Glomerular endothelial cell (primary cell): ENCODE measurements around the gene NTN1. TPM values are rescaled to one million over a fixed set of nuclear protein-coding genes. Genes with fewer than 3 reads are reported as not detected.

Experiments used
- DNase-seq: peaks from one replicate; pipeline ENCODE4 v3.0.0-alpha.2; 2011; ENCODE audit warnings: low read depth, low spot score; ENCODE audit errors: extremely low read depth
- total RNA-seq: library from RNA; depleted of rRNA; stranded (reverse); fragments of >200 nt; gene quantifications from 2 replicates; pipeline ENCODE4 v1.2.3, GENCODE V29; 2015

Gene NTN1
- total RNA-seq, 1 donor from 2014 or later = 0.82 TPM

DNA sequence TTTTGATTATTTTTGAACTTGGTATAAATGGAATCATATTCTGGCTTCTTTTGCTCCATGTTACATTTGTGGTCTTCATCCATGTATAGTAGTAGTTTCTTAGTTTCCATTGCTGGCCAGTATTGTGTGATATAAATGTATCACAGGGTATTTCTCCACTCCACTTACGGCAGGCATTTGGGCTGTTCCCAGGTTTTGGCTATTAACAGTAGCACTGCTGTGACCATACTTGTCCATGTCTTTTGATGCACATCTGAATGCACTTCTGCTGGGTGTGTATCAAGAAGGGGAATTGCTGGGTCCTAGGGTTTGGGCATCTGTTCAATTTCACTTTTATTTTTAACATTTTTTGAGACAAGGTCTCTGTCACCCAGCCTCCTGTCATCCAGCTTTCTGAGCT is 13.9 kb downstream of the NTN1 start:
- no peak for DNase-seq

DNA sequence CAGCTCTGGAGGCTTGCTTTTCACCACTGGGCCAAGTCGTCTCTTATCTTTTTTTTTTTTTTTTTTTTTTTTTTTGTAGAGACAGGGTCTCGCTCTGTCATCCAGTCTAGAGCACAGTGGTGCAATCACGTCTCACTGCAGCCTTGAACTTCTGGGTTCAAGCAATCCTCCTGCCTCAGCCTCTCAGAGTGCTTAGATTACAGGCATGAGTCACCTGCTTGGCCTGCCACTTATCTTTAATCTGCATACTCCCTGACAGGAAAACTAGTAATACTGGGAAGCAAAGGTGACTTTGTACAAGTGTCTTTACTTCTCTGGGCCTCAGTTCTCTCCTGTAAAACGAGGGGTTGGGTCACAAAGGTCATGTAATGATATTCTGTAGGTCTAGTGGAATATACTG is 15.0 kb downstream of the NTN1 start:
- no peak for DNase-seq

DNA sequence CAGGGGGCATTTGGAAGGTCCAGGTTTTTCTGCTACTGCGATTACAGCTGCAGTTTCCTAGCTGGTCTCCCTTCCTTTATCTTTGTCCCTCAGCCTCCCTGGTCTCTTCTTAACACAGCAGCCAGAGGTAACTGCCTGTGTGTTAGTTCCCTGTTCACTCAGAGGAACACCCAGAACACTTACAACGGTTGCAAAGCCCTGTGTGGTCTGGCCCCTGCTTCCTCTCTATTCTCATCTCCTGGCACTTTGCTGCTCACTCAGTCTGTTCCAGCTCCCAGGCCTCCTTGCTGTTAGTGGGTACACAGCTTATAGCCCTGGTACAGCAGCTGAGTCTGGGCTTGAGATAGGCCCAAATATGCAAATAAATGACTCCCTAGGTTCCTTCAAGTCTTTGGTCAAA is 16.4 kb downstream of the NTN1 start:
- no peak for DNase-seq

DNA sequence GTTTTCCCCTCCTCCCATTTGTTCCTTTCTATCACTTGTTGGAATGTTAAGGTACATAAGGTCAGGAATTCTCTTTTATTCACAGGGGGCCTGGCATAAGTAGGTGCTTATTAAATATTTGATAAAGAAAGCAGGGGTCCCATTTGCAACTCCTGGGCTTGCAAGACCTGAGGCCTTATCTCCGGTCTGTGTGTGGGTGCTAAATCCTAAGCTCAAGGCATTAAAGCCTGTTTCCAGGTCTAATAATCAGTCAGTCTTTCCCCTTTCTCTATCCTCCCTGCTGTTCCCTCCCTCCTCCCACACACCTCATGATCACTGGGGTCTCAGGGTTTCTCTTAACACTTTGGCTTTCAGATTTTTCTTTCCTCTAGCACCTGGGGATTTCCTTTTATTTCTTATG is 17.1 kb downstream of the NTN1 start:
- no peak for DNase-seq

DNA sequence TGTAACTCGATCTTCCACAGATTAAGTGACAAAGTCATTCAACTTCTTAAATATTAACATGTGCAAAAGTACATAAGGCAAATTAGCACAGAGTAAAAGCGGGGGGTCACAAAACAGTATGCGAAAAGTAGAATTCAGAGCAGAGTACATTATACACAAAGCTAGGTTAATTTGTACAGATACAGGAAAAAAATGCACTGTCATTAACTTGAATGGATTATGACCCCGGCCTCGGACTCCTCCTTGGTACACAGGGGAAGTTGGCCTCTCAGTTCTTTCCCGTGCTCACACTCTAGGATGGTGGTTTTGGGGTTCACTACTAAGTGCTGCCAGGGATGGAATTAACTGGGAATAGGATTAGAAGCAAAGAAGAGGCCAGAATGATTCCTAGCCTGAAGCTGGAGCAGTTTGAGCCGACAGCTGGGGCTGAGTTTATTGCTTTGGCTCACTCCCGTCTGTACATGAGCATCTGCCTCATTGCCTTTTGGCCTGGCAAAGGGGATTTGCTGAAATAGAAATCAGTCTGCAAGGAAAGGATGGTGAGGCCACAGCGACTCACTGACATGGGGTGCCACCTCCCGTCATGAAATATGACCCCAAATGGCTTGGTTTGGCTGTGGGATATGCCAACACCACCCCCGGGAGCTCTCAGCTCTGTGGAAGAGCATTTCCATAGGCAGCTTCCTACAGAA is 23.6 kb downstream of the NTN1 start:
- DNase-seq = no peak

DNA sequence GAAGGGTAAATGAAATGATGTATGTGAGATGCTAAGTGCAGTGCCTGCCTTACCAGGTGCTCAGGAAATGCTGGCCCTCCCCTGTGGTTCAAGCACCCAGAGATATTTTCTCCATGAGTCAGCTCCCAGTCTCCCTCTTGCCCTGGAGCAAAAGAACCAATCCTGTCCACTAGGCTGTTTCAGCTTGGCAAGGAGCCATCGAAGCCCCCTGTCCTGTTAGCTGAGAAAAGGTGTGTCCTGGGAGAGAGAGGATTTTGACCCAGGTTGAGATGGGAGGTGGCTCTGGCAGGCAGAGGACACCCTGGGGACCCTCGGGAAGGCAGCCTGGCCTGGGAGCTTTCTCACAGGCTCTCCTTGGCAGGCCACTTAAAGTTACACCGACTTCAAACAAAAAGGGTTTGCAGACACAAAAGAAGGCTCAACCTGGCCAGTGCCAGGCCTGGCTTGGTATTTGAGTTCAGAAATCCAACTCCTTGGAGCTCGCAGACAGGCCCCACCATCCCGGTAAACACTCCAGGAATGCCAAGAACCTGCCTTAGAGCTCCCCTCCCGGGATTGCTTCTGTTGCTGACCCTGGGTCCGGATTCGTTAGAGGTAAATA is 29.6 kb downstream of the NTN1 start:
- no peak for DNase-seq

DNA sequence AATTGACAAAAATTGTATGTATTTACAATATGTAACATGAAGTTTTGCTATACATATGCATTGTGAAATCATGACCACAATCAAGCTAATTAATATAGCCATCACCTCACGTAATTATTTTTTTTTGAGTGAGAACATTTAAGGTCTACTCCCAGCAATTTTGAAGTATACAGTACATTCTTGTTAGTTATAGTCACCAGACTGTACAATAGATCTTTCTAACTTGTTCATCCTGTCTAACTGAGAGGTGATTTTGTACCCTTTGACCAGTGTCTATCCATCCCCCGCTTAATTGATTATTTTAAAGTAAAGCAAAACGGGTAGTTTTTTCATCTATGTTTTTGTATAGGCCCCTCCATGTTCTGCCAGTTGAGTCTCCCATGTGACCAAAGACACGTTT is 30.3 kb downstream of the NTN1 start:
- no peak for DNase-seq

DNA sequence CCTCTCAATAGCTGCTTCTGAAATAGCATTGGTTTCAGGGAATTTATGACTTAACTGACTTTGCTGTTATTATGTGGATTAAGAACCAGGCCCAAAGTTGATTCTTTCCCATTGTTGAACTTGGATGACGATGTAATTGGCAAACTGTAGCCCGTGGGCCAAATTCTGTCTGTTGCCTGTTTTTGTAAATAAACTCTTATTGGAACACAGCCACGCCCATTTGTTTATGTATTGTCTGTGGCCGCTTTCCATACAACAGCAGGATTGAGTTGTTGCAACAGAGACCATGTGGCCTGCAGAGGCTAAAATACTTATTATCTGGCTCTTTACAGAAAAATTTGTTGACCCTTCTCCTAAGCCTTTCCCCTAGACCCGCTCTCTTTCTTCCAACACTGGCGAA is 31.6 kb downstream of the NTN1 start:
- DNase-seq = no peak

DNA sequence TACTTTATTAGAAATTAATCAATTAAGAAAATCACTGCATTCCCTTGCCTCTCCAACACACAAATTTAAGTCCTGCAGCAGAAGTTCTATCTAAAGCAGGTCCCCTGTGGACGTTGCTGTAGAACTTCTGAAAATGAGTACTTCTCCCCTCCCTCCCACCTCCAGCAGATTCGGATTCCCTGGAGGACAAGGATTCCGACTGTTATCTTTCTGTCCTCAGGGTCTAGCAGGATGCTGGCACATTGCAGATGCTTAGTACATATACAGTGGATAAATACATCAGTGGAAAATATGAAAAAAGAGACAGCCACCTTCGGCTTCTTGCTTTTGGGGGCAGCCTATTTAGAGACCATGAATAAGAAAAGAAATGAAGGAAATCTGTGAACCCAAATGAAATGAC is 32.1 kb downstream of the NTN1 start:
- DNase-seq = no peak

DNA sequence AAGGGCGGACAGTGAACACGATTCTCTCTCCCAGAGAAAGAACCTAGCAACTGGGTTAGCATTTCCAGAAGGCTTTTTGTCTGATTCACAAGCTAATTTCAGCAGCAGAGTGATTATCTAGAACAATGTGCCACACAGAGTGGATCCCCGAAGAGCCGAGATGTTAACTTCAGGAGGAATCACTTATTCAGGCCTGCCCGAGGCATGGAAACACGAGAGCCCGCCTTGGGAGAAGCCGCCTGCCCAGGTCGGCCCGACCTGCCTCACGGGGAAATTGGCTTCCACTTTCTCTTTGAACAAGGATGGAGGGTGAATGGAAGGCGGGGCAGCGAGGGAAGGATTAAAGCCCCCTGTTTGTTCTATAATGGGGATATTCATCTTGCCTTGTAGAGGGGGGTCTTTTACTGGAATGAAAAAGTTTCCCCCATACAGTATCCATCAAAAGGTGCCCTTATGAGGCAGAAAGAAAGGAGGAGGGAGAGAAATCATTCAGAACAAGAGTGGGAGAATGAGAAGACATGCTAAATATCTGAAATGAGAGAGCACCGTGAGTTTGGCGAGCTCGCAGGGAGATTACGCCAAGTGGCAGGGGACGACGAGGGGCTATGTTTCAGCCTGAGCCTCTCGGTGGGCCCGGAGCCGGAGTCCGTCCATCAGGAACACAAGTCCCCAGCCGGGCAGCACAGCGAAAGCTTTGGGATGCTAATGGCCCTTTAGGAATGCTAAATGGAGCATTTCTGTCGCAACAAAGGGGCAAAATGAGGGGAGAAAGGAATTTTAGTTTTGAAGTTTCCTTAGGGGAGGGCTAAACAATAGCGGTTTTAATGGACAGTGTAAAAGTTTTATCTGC is 33.0 kb downstream of the NTN1 start:
- no peak for DNase-seq

DNA sequence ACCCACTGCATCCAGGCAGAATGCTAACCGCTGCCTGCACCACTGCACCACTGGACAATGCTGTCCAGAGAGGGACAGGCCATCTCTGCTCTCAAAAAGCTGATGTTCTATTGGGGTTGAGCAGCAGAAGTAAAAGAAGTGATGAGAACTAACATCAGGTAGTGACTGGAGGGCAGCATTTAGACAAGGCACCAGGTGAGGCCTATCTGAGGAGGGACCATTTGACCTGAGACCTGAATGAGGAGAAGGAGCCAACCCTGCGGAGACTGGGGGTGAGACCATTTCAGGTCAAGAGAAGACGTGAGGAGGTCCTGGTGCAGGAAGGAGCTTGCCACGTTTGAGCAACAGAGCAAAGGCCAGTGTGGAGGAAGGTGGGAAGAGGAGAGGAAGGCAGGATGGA is 34.0 kb downstream of the NTN1 start:
- no peak for DNase-seq

DNA sequence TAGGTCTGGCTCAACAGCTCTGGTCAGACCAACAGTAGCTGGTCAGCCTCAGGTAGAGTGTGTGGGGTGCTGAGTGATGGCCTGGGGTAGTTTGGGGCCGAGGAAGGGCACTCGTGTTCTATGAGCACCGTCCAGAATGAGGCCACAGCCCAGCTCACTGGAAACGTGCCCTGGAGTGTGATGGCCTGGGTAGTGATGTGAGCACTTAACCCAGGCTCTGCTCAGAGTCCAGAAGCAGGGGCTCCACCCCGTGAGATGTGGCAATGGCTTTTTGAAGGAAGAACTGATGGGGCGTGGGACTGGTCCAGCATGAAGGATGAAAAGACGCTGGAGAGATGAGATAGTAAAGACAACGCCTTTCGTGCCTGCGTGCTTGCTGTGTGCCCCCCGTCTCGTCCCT is 35.3 kb downstream of the NTN1 start:
- DNase-seq = no peak

DNA sequence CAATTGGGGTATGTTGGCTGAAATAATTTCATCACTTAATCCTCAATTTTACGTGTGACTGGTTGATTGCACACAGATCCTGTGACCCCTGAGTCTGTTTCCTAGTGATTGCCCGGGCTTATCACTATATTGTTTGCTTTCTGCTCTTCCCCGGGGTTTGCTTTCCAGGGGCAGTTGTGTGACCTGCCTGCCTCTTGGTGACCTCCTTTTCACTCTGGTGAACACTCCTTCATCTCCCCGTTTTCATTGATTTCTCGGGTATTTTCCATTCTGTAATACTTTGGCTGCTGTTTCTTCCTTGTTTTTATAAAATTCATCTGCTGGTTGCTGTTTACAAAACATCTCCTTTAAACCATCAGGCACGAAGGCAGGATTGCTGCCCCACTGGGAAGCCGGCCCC is 36.0 kb downstream of the NTN1 start:
- DNase-seq = no peak

DNA sequence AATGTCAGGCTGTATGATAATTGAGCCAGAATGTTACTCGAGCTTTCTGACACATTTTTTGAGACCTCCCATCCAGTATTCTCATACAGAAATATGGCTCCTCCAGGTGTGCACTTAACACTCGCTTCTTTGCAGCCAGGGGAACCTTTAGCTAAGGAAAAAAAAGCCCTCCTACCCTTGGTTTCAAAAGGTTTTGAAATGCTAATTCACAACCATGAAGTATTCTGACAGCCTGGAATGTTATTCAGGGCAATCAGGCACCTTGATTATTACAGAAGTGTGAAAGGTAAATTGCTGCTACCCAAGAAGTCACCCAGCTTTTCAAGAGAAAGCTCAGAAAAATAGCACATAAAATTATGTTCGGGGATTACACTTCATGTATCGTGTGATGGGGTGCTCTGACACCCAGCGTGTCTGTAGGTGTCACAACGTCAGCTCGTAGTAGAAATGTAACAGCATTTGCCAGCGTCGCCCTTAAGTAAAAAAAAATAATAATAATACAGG is 41.1 kb downstream of the NTN1 start:
- no peak for DNase-seq

DNA sequence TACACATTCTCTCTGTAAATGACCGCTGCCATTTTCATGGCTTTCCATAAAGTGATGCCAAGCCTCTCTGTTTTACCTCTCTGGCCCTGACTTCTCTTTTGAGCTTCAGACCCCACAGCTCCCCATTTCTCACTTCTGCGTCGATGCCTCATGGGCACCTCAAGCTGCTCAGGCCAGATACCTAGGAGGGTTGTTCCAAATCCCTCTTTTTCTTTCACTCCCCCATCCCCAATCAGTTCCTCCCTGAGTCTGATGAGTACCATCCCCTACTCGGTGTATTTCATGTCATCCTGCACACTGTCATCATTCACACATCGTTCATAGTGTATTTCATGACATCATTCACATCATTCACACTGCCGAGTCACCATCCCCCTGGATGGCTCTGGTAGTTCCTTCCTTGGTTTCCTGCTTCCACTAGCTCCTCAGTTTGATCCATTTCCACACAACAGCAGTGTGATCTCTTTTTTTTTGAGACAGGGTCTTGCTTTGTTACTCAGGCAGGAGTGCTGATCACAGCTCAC is 43.1 kb downstream of the NTN1 start:
- DNase-seq = no peak

DNA sequence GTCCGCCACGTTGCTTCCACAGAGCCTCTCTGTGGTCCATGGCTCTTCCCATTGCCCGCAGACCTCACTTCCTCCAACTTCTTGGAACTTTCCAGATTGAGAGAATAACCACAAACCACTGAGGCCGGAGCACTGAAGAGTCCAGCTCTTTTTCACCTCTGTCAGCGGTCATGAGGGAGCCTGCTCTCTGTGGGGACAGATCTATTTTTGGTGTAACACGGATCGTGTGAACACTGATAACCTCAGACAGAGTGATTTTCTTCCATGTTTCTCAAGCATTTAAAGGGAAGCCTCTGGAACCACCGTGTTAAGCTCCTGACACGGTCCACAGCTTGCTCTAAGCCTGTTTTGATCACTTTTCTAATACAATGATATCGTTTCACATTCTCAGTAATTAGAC is 49.7 kb downstream of the NTN1 start:
- DNase-seq = no peak

DNA sequence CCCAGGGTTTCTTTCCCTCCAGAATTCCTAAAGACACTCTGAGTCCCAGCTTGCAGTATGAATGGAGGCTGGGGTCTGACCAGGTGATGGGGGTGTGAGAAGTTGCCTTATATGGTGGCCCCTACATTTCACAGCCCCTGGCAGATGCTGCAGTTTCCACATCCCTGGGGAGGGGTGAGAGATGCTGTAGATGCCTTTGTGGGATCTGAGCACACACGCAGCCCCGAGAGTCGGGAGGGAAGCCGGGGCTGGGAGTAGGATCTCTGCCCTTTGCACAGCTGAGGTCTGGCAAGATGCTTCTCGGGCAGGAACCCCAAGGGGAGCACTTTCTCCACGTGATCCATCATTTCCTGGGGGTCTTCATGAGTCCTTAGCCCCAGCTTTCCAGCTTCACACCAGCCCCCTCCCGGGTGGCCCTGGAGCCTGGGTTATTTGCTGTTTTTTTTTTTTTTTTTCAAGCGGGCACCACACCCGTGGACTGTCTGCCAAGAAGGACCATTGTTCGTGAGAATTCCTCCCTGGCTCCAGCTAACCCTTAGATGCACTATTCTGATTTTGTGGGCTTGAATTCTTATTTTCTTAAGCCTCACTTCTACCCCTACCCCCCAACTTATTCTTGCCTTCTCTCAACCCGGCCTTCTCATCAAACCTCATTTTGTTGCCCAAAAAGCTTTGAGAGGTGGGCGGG is 50.6 kb downstream of the NTN1 start:
- no peak for DNase-seq

DNA sequence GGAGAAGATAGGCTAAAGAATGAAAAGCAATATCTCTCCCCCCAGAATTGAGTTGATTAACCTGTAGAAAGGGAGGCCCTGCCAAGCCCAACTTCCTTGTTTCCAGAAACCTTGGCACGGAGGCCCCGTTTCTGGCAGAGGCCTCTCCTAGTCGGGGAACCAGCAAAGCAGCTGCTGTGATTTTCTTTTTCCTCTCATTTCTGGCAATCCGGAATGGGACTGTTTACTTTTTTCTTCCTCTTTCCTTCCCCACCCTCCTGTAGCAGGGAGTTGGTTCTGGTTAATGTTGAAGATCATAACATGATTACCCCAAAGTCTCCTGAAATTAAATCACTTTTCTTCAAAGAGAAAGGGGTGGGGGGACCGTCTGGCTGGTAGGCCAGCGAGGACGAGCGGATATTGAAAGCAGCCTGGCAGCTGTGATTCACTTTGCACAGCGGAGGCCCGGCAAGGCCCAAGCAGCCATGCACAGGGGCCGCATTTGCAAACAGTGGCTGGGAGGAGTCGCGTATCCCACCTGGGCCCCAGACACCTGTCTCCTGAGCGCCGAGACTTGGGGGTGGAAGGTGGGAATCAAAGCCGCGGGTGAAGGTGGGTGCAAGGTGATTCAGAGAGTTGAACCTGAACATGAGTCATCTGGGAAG is 51.5 kb downstream of the NTN1 start:
- no peak for DNase-seq

DNA sequence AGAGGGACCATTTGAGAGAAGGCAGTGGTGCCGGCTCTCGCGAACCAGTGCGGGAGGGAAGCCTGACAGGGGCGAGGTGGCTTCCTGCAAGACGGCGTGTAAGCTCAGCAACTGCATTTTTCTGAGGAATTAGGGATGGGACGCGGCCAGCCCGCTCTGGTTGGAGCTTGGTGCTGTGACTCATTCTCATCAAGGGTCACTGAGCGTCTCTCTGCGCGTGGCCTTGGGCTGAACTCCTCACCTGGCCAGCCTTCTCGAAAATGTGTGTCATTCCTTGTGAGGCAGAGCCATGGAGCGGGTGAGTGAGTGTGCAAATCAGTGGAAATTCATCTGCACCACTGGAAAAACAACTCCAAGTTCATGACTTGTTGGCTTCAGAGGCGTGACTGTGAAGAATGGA is 52.8 kb downstream of the NTN1 start:
- DNase-seq = no peak

DNA sequence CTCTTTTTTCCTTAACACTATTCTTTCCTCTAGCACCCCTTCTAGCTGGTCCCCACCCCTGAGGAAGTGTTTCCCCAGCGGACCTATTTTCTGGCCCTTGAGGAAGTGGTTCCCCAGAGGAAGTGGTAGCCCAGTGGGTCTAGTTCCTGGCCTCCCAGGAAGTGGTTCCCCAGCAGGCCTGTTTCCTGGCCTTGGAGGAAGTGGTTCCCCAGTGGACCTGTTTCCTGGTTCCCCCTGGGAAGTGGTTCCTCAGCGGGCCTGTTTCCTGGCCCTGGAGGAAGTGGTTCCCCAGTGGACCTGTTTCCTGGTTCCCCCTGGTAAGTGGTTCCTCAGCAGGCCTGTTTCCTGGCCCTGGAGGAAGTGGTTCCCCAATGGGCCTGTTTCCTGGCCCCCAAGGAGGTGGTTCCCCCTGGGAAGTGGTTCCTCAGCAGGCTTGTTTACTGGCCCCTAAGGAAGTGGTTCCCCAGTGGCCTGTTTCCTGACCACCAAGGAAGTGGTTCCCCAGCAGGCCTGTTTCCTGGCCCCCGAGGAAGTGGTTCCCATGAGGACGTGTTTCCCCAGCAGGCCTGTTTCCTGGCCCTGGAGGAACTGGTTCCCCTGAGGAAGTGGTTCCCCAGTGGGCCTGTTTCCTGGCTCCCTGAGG is 58.3 kb downstream of the NTN1 start:
- DNase-seq = no peak
